T47D (cell line): ENCODE data around the gene OSBPL9.

ENCODE experiments used
- DNase-seq, 2 experiments: peaks; one replicate each; pipeline versions ENCODE4 v3.0.0 to v3.0.0-alpha.2; 2011 to 2012; ENCODE audit warnings: low read depth in 1 of 2, low spot score in 1 of 2
- JUND ChIP-seq: IDR thresholded peaks from 2 replicates; pipeline ENCODE4 v1.6.1; 2012; ENCODE audit warnings: low read depth
- in situ Hi-C: cut with HindIII; loops from 2 replicates; pipeline ENCODE4 v1.10.0; 2016; ENCODE audit warnings: low sequenced_read_pairs, low pct_unique_long_range_greater_than_20kb

OSBPL9 gene

DNA sequence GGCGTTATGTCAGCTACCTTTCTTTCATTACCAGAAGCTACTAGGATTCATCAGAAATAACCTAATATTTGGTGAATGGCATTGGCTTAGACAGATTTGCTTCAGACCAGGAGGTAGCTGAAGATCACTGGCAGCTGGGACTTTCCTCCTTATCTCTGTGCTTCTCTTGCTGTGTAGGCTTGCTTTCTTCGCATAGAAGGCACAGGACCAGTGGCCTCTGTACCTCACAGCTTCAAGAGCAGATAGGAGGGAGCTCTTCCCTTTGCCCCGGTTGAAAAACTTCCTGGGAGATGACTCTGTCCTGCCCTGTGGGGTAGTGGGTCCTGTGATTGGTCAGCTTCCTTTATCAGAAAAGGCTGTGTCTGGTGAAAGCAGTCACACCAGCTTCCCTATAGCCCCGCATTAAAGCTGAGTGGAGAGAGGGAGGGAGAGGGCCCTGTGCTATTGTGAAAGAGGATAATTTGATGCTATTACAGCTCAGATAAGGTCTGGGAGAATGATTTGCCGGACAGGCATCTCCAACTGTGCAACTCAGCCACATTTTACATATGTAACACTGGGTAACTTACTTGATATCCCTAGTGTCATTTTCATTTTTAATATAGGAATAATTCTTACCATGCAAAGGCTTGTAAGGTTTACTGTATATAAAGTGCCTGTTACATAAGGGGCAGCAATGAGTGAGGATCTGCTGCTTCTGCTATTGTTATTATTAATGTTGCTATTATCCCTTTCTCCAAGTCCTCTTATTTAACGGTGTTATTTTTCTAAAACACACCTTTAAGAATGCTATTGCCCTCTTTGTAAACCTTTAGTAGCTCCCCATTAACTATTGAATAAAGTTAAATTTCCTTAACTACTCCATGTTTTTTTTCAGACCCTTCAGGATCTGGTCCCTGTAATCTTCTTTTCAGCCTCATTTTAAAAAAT lies 31.6 kb downstream of the OSBPL9 start:
- no peak for DNase-seq
- in situ Hi-C loops, result no loop called here
- no peak for TF ChIP-seq JUND

DNA sequence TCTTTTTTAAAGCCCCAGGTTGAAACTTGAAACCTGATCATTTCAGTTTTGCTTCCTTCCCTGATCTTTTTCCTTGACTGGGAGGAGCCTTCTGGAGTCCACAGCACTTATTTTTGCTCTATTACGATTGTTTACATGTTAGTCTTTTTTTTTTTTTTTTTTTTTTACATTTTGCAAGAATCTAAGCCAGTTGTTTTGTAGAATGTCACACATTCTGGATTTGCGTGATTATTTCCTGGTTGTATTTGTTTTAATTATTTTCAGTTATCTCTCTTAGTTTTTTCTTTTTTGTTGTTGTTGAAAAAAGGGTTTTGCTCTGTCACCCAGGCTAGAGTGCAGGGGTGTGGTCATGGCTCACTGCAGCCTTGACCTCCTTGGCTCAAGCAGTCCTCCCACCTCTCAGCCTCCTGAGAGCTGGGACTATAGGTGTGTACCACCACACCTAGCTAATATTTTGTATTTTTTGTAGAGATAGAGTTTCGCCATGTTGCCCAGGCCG lies 32.8 kb downstream of the OSBPL9 start:
- in situ Hi-C loops, result no loop called here
- no peak for DNase-seq
- TF ChIP-seq JUND, result no peak

DNA sequence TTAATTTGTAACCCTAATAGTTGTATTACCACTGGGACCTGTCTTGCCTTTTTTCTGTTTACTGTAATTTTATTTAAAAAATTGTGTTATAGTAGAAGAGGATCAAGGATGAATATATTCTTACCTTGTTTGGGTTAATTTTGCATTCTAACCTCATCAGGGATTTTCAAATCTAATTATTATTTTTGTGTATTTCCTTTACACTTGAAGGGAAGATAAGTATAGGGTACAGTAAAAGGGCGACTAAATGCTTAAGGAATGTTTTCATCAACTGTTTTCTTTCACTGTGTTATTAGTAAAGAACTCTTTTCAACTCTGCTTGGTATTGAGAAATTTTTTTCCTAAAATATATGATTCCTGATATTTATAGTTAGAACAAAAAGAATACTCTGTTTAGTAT lies 33.3 kb downstream of the OSBPL9 start:
- in situ Hi-C loops, result no loop called here
- no peak for TF ChIP-seq JUND

DNA sequence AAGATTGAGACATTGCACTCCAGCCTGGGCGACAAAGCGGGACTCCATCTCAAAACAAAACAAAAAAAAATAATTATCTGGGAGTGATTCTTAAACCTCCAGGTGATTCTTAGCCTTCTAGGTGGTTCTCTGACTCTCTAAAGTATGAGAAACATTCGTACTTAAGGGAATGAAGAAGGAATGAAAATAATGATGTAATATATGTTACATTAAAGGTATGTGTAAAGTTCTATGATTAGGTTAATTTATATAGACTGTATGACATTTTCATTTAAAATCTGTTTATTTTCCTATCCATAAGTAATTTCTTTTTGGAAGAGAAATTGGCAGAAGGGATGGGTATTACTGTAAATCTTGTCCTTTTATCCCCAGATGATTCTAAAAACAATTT lies 34.7 kb downstream of the OSBPL9 start:
- no peak for TF ChIP-seq JUND
- in situ Hi-C loops, result no loop called here

More for the DNA sequence above, 33.3 kb downstream of the OSBPL9 start:
- no peak for DNase-seq

DNA sequence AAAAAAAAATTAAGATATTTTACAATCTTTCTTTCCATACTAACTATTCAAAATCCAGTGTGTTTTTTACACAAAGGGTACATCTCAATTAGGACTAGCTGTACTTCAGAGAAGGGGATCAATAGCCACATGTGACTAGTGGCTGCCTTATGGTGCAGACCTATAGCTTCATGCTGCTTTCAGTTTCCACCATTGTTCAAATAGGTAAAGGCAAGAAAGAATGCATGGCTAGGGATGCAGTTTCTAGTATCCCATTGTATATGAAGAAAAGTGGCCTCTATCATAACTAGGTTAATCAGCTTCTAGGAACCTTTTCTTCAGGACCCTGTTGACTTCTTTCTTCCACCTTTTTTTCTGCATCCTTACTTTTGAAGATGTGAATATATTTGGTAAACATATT lies 35.7 kb downstream of the OSBPL9 start:
- DNase-seq, result no peak
- TF ChIP-seq JUND, result no peak
- in situ Hi-C loops, result no loop called here

More for the DNA sequence above, 34.7 kb downstream of the OSBPL9 start:
- no peak for DNase-seq

DNA sequence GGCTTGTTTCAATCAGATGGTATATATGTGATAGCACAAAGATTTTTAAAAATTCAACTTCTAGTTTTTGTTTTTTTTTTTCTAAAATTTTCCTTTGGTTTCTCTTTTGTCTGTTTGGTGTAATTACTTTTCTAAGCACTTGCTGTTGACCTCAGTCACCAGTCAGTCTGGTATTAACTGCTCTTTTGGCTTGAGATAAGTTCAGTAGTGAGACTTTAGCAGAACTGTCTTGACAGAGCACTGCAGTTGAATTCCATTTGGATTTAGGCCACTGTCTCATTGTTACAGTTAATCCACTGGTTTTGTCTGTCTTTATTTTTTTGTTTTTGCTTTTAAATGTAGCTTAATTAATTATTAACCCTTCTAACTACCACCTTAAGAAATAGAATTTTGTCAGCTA lies 36.2 kb downstream of the OSBPL9 start:
- no peak for DNase-seq
- no peak for TF ChIP-seq JUND
- in situ Hi-C loops, result no loop called here

DNA sequence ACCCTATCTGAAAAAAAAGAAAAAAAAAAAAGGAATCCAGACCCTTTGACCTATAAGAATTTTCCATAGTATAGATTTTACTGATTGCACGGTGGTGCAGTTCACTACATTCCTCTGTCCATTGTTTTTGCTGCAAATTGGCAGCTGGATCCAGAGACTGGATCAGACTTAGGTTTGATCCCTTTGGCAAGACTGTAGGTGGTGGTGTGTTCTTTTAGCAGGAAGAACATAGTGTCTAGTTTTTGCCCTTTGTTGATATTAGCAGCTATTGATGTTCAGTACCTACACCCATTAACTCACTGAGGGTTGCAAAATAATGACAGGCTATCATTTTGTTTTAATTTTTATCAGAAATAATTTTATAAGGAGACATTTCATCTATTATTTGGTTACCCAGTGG lies 37.1 kb downstream of the OSBPL9 start:
- no peak for TF ChIP-seq JUND
- in situ Hi-C loops, result no loop called here

DNA sequence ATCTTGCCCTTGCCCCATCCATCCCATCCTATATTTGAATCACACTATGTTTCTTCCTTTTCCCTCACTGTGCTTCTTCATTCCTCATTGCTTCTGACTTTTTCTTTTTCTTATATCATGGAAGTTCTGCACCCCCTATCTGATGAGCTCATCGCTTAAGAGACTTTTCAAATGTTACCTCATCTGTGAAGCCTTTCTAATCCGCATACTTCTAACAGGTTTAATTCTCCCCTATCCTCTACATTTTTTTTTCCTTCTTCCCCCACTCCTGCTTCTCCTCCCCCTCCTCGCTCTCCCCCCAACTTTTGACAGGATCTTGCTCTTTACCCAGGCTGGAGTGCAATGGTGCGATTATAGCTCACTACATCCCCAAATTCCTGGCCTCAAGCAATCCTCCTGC lies 39.5 kb downstream of the OSBPL9 start:
- in situ Hi-C loops, result no loop called here
- no peak for DNase-seq
- TF ChIP-seq JUND, result no peak

More for the DNA sequence above, 37.1 kb downstream of the OSBPL9 start:
- DNase-seq, result no peak

DNA sequence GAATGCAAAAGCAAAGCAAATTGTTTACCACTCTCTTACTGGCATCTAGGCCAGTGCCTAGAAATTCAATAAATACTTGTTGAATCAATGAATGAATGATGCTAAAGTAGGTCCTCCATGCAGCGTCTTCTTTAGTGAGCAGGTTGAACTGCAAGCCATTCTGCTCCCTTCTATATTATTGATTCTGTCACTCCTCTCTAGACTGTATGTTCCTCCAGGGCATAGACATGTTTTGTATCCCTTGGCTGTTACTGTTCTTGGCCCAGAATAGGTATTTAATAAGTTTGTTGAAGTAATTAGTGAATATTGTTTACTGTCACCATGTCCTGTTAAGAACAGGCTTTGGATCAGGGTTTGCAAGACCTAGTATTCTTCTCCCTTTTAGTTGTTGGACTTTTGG lies 43.7 kb downstream of the OSBPL9 start:
- peak in 1 of 2 experiments; percentile 54 for DNase-seq
- TF ChIP-seq JUND, result no peak

DNA sequence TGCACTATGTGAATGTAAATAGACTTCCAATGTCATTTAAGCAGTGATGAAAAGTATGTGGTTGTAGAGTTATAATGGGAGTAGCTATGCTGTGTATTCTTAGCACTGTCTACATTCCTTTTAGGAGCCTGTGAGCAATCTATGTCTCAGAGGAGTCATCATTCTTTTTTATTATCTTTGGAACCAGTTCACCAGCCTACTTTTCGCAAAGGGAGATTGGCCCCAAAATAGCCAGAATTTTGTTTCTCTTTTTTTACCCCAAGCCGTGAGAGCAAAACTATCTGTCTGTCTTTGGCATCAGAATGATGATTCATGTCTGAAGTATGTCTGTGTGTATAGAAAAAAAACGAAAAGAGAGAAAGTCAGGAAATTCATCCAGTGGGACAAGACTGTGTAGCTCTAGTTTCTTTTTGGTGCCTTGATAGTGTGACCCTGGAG lies 44.2 kb downstream of the OSBPL9 start:
- TF ChIP-seq JUND, result no peak
- in situ Hi-C loops, result no loop called here
- peak in 1 of 2 experiments; percentile 10 for DNase-seq

More for the DNA sequence above, 43.7 kb downstream of the OSBPL9 start:
- in situ Hi-C loops, result no loop called here

DNA sequence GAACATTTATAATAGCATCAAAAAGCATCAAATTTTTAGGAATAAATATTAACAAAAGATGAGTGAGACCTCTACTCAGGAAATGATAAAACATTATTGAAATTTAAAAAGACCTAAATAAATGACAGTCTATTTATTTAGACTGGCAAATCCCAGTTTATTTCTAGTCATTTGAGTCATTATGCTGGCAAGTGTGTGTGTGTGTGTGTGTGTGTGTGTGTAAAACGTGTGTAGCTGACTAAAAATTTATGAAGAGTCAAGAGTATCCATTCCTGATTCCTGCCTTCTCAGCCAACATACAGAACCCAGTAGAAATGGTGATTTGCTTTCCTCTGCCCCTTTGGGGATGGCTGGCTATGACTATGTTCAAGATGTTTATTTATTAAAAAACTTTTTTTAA lies 46.2 kb downstream of the OSBPL9 start:
- in situ Hi-C loops, result no loop called here
- no peak for TF ChIP-seq JUND
- DNase-seq, result no peak

DNA sequence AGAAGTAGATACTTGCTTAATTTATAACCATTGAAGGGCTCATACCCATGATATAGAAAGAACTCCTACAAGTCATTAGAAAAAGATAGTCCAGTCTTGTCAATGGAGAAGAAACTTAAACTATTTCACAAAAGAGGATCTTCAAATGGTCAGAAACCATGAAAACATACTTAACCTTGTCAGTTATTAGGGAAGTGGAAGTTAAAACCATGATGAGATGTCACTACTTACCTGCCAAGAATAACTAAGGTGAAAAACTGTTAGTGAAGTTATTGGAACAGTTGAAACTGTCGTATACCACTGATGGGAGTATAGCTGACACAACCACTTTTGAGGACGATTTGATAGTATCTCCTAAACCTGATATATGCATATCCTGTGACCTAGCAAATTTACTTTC lies 46.8 kb downstream of the OSBPL9 start:
- in situ Hi-C loops, result no loop called here
- DNase-seq, result no peak
- no peak for TF ChIP-seq JUND

DNA sequence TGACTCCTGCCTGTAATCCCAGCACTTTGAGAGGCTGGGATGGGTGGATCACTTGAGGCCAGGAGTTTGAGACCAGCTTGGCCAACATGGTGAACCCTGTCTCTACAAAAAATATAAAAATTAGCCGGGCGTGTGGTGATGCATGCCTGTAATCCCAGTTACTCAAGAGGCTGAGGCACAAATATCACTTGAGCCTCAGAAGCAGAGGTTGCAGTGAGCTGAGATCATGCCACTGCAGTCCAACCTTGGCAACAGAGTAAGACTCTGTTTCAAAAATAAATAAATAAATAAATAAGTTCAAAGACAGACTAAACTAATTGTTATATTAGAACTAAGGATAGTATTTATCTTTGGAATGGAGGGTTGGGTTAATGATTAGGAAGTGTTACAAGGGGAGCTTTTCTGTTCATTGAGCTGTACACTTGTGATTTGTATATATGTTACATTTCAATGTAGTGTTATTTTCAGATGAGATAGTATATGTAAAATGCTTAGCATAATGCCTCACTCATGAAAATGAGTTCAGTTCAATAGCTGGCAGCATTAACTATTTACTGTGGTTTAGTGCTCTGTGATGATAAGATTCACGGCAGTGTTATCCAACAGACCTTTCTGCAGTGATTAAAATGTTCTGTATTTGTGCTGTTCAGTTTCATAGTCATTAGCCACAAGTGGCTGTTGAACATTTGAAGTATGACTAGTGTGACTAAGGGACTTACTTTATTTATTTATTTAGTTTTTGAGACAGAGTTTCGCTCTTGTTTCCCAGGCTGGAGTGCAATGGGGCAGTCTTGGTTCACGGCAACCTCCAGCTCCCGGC lies 47.7 kb downstream of the OSBPL9 start:
- DNase-seq, result no peak
- no peak for TF ChIP-seq JUND
- in situ Hi-C loops, result no loop called here
